Parathyroid adenoma (tissue), 2 donors: ENCODE measurements around the gene BTG2.

ENCODE experiments used
- H2AFZ ChIP-seq: fragments of 300-600 bp; sonication (generic); one replicate; pipeline ENCODE4 v1.7.0; 2017; ENCODE audit warnings: antibody characterized with exemption, mild to moderate bottlenecking
- H3K27ac ChIP-seq: fragments of 300-600 bp; sonication (generic); one replicate; pipeline ENCODE4 v1.7.0; 2017
- H3K27me3 ChIP-seq: fragments of 300-600 bp; sonication (generic); one replicate; pipeline ENCODE4 v1.7.0; 2017; ENCODE audit warnings: low read length; ENCODE audit not compliant: control insufficient read depth, insufficient read depth
- H3K36me3 ChIP-seq: fragments of 300-600 bp; sonication (generic); one replicate; pipeline ENCODE4 v1.7.0; 2017; ENCODE audit warnings: low read length; ENCODE audit not compliant: control insufficient read depth, insufficient read depth
- H3K4me1 ChIP-seq: fragments of 300-600 bp; sonication (generic); one replicate; pipeline ENCODE4 v1.7.0; 2017; ENCODE audit warnings: control low read depth
- H3K4me2 ChIP-seq: fragments of 300-600 bp; sonication (generic); one replicate; pipeline ENCODE4 v1.7.0; 2017; ENCODE audit warnings: low read length
- H3K4me3 ChIP-seq: fragments of 300-600 bp; sonication (generic); one replicate; pipeline ENCODE4 v1.7.0; 2017; ENCODE audit warnings: low read depth, low read length
- H3K79me2 ChIP-seq: fragments of 300-600 bp; sonication (generic); one replicate; pipeline ENCODE4 v1.7.0; 2017; ENCODE audit warnings: control low read depth
- H3K9ac ChIP-seq: fragments of 300-600 bp; sonication (generic); one replicate; pipeline ENCODE4 v1.7.0; 2017; ENCODE audit warnings: mild to moderate bottlenecking
- H3K9me3 ChIP-seq: fragments of 300-600 bp; sonication (generic); one replicate; pipeline ENCODE4 v1.7.0; 2017; ENCODE audit warnings: low read length; ENCODE audit not compliant: control insufficient read depth
- CTCF ChIP-seq: fragments of 300-600 bp; sonication (generic); IDR thresholded peaks from one replicate; pipeline ENCODE4 v1.7.0; 2017; ENCODE audit warnings: antibody characterized with exemption, mild to moderate bottlenecking
- donor health status: primary hyperparathyroidism.

Gene BTG2

GRCh38 chr1:203276916-203277545 lies 28.3 kb upstream of the BTG2 start:
- H3K27me3 ChIP-seq = no peaks in the 10 kb centered on the region
- H3K9ac ChIP-seq = no peak overlapping the region
- H3K9me3 ChIP-seq = no peaks in the 10 kb centered on the region
- no peak overlapping the region for H3K4me3 ChIP-seq
- H3K4me1 ChIP-seq = peaks cover under 1% of the 10 kb centered on the region
- no peak overlapping the region for H3K4me2 ChIP-seq
- H3K27ac ChIP-seq = no peak overlapping the region
- no peaks in the 10 kb centered on the region for H3K36me3 ChIP-seq
- TF ChIP-seq CTCF = no peak
- H3K79me2 ChIP-seq = no peaks in the 10 kb centered on the region
- no peak overlapping the region for H2AFZ ChIP-seq

GRCh38 chr1:203278082-203278884 lies 27.0 kb upstream of the BTG2 start:
- Histone ChIP-seq H3K4me3 (no peak overlapping the region), H3K4me2 (no peak overlapping the region), H3K4me1 (peaks cover 8% of the 10 kb centered on the region), H3K9me3 (no peaks in the 10 kb centered on the region), H3K79me2 (no peaks in the 10 kb centered on the region), H3K9ac (no peak overlapping the region), H3K27ac (peak overlapping the region; percentile 62), H3K27me3 (no peaks in the 10 kb centered on the region), H2AFZ (peak overlapping the region; percentile 46), H3K36me3 (no peaks in the 10 kb centered on the region)
- no peak for TF ChIP-seq CTCF

- Histone ChIP-seq H3K4me2 (no peak overlapping the region), H2AFZ (peak overlapping the region; percentile 5), H3K4me1 (peaks cover 8% of the 10 kb centered on the region), H3K9me3 (no peaks in the 10 kb centered on the region), H3K27me3 (no peaks in the 10 kb centered on the region), H3K36me3 (no peaks in the 10 kb centered on the region), H3K9ac (no peak overlapping the region), H3K79me2 (no peaks in the 10 kb centered on the region), H3K27ac (peak overlapping the region; percentile 53), H3K4me3 (no peak overlapping the region)
- no peak for TF ChIP-seq CTCF
These were observed 26.4 kb upstream of the BTG2 start for GRCh38 chr1:203278885-203279406.

- Histone ChIP-seq H3K27ac (no peak overlapping the region), H3K27me3 (no peaks in the 10 kb centered on the region), H3K9ac (no peak overlapping the region), H3K9me3 (no peaks in the 10 kb centered on the region), H3K79me2 (no peaks in the 10 kb centered on the region), H3K4me1 (peaks cover 8% of the 10 kb centered on the region), H2AFZ (no peak overlapping the region), H3K4me3 (no peak overlapping the region), H3K36me3 (no peaks in the 10 kb centered on the region), H3K4me2 (no peak overlapping the region)
- TF ChIP-seq CTCF = no peak
These were observed 25.3 kb upstream of the BTG2 start for GRCh38 chr1:203280061-203280460.
